ENCODE results near the gene TCF7L1. TPM values are rescaled to one million over a fixed set of nuclear protein-coding genes. Genes with fewer than 3 reads are reported as not detected.
"Not testable (repeated sequence)": the region's sequence is repeated elsewhere in the genome, so short reads cannot be mapped to it uniquely, and the experiment has no call there.

Gene TCF7L1
- total and polyA plus RNA-seq, 5 donors, result 12.0 to 13.8 (median 12.9) TPM

DNA sequence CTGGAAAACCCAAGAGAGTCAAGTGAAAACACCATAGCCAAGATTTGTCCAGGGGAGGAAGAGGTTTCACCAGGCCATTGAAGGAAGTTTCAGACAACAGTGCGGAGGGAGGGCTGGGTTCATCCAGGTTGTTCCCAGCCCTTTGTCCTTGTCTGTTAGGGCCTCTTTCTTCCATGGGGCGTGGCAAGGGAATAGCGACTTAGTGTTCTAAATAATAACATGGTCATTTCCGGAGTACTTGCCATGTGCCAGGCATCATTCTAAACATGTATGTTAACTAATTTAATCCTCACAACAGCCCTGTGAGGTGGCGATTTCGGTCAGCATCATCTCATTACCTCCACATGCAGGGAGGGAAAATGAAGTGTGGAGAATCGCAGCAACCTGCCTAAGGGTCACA is 77.3 kb downstream of the TCF7L1 start:
- intact Hi-C loops (cut with DNase I), result no loop called here
- 87% methylated on average over 7 of the region's 7 CpGs for WGBS
- Histone ChIP-seq H3K27ac (ENCODE audit: low read length) (no peak overlapping the region), H3K9me3 (ENCODE audit: control insufficient read depth, low read length) (no peaks in the 10 kb centered on the region), H3K27me3 (ENCODE audit: control insufficient read depth, insufficient read depth) (no peaks in the 10 kb centered on the region), H3K4me3 (ENCODE audit: low read length) (no peak overlapping the region), H3K4me1 (ENCODE audit: control insufficient read depth, insufficient read depth, low read length) (peaks cover 14% of the 10 kb centered on the region)
- ATAC-seq (no peak), DNase-seq (no peak)

DNA sequence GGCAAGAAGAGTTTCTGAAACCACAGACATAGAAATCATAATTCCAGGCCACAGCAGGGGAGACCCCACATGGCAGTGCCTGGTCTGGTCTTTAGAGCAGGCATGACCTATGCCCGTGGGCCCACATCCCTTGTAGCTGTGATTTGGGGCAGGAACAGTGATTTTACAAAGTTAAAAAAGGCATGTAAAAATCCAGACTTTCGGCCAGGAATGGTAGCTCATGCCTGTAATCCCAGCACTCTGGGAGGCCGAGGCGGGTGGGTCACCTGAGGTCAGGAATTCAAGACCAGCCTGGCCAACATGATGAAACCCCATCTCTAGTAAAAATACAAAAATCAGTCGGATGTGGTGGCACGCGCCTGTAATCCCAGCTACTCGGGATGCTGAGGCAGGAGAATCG is 78.4 kb downstream of the TCF7L1 start:
- H3K27me3 ChIP-seq (ENCODE audit: control insufficient read depth, insufficient read depth); H3K4me3 ChIP-seq (ENCODE audit: low read length); ATAC-seq; intact Hi-C loops (cut with DNase I); H3K27ac ChIP-seq (ENCODE audit: low read length); DNase-seq; H3K9me3 ChIP-seq (ENCODE audit: control insufficient read depth, low read length): not testable (repeated sequence)
- 95% methylated on average over 9 of the region's 9 CpGs for WGBS
- H3K4me1 ChIP-seq (ENCODE audit: control insufficient read depth, insufficient read depth, low read length), result peaks cover 17% of the 10 kb centered on the region

DNA sequence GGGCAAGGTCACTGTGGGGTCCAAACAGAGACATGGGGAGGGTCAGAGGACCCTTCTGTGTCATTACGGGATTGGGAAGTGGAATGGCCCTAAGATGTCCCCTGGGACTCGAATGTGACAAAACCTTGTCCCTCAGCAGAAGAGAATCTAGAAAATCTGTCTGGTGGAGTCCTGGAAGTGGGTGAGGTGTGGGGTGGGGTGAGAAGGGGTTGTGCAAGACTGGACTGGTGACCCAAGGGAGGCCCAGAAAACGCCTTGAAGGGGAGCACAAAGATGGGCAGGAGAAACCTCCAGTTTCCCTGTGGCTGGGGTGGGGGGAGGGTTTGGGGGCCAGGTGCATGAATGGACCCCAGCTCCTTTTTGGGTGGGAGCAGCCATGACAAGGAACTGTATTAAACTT is 79.6 kb downstream of the TCF7L1 start:
- Histone ChIP-seq H3K27me3 (ENCODE audit: control insufficient read depth, insufficient read depth) (no peaks in the 10 kb centered on the region), H3K4me3 (ENCODE audit: low read length) (no peak overlapping the region), H3K27ac (ENCODE audit: low read length) (no peak overlapping the region), H3K4me1 (ENCODE audit: control insufficient read depth, insufficient read depth, low read length) (peaks cover 21% of the 10 kb centered on the region), H3K9me3 (ENCODE audit: control insufficient read depth, low read length) (no peaks in the 10 kb centered on the region)
- intact Hi-C loops (cut with DNase I), result no loop called here
- 72% methylated on average over 3 of the region's 3 CpGs for WGBS
- ATAC-seq, result no peak
- no peak for DNase-seq

DNA sequence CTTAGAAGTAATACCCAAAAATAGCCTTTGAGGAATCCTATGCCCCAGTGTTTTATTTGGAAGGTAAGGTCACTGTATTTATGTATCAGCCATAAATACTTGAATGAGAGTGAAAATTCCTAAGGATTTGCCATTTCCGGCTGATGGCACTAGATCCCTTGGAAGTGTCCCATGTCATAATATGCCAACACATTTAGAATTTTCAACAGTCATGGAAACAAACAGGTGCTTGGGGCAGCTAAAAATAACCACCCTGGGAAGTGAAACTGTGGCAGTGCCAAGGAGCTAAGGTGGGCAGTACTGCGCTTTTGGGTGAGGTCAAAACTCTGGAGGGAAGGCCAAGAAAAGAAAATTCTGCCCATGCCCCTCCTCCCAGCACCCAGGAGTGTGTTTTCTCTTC is 80.2 kb downstream of the TCF7L1 start:
- ATAC-seq, result no peak
- H3K4me1 ChIP-seq (ENCODE audit: control insufficient read depth, insufficient read depth, low read length), result peaks cover 21% of the 10 kb centered on the region

DNA sequence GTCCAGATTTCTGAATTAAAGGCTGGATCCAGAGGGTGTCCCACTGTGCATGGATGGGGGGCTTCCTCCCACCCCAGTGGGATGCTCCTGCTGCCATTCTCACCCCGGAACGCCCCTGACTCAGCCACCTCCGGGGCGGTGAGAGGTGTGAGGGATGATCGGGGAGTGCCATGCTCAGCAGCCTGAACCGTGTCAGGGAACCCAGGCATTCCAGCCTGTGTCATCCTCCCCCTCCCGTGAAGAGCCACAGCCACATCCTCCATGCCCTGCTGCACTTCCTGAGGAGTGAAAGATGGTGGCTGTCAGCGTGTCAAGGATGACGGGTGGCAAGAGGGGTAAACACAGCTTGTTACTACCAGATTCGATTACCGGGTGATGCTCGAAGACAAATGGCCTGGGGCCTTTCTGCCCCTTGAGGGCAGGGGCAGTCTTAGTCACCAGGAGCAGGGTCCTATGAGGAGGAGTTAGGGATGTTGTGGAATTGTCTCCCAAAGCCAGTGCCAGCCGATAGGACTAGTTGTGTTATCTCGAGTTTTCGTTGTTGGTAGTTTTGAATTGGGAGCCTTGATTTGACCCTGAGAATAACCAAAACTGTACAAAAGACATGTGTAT is 80.8 kb downstream of the TCF7L1 start:
- no peak for DNase-seq
- H3K4me1 ChIP-seq (ENCODE audit: control insufficient read depth, insufficient read depth, low read length), result peaks cover 21% of the 10 kb centered on the region

More for the DNA sequence above, 80.2 kb downstream of the TCF7L1 start:
- no peak for DNase-seq
- 73% methylated on average over 2 of the region's 2 CpGs for WGBS
- Histone ChIP-seq H3K4me3 (ENCODE audit: low read length) (no peak overlapping the region), H3K27me3 (ENCODE audit: control insufficient read depth, insufficient read depth) (no peaks in the 10 kb centered on the region), H3K9me3 (ENCODE audit: control insufficient read depth, low read length) (no peaks in the 10 kb centered on the region), H3K27ac (ENCODE audit: low read length) (no peak overlapping the region)
- intact Hi-C loops (cut with DNase I), result no loop called here

DNA sequence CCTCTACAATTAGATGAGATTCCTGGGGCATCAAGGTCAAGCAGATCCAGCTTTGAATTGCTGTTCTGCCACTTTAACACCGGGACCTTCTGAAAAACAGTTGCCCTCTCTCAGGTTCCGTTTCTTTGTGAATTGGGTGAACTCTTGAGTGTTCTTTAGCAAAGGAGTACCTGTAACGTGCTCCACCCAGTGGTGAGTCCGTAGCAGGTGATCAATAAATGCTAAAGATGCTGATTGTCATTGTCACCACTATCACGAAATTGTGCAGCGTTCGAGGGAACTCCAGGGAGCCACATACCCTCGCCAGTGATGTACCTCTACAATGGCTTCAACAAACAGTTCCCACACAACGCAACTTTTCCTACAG is 81.9 kb downstream of the TCF7L1 start:
- Histone ChIP-seq H3K4me1 (ENCODE audit: control insufficient read depth, insufficient read depth, low read length) (peaks cover 21% of the 10 kb centered on the region), H3K4me3 (ENCODE audit: low read length) (no peak overlapping the region), H3K27ac (ENCODE audit: low read length) (peak overlapping the region; percentile 30), H3K27me3 (ENCODE audit: control insufficient read depth, insufficient read depth) (no peaks in the 10 kb centered on the region), H3K9me3 (ENCODE audit: control insufficient read depth, low read length) (no peaks in the 10 kb centered on the region)
- no peak for ATAC-seq
- 68% methylated on average over 9 of the region's 9 CpGs for WGBS
- DNase-seq, result no peak
- intact Hi-C loops (cut with DNase I), result no loop called here

More for the DNA sequence above, 80.8 kb downstream of the TCF7L1 start:
- Histone ChIP-seq H3K4me3 (ENCODE audit: low read length) (no peak overlapping the region), H3K9me3 (ENCODE audit: control insufficient read depth, low read length) (no peaks in the 10 kb centered on the region), H3K27me3 (ENCODE audit: control insufficient read depth, insufficient read depth) (no peaks in the 10 kb centered on the region), H3K27ac (ENCODE audit: low read length) (no peak overlapping the region)
- 77% methylated on average over 15 of the region's 15 CpGs for WGBS
- intact Hi-C loops (cut with DNase I), result no loop called here
- no peak for ATAC-seq

DNA sequence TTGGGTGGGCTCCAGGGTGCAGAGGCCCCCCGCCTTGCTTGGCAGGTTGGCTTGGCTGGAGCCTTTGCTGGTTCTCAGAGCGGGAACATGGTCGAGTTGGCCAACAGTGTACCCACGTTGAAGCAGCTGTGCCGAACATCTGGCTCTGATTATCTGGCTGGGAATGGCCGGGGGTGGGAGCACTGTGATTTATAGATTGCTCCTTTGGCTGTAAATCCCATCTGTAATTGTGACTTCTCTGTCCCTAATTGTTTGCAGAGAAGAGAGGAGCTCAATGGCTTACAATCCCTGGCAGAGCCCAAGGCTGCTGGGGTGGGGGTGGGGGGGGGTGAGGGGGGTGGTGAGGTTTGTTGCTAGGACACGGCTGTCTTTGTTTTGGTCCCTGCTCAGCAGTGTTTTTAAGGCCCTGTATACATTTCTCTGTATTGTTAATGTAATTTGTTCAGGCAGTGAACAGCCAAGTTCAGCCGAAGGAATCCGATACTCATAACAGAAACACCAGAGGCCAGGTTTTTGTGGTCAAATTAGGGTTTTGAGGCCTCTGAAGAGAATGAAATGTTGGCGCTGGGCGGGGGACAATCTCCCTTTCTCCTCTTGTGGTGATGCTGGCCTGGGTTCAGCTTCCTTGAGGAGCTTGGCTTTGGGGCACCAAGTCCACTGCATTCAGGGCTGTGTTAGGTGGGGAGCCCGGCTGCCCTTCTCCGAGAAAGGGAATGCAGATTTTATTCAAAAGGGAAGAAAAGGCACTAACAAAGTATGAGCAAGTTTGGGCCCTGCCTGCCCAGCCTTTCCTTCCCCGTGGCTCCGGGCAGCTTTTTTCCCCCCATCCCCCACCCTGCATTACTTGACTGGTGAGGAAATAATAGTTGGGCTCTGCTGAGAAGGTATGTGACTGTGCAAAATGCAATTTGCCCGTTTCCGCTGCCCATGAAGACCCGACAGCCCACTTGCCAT is 82.5 kb downstream of the TCF7L1 start:
- H3K9me3 ChIP-seq (ENCODE audit: control insufficient read depth, low read length), result no peaks in the 10 kb centered on the region
- no peak overlapping the region for H3K4me3 ChIP-seq (ENCODE audit: low read length)
- peak; percentile 48 to 49 for ATAC-seq
- peak in 2 of 3 donors; percentile 30 to 66 for DNase-seq
- peak overlapping the region; percentile 30 for H3K27ac ChIP-seq (ENCODE audit: low read length)
- no peaks in the 10 kb centered on the region for H3K27me3 ChIP-seq (ENCODE audit: control insufficient read depth, insufficient read depth)
- peaks cover 22% of the 10 kb centered on the region for H3K4me1 ChIP-seq (ENCODE audit: control insufficient read depth, insufficient read depth, low read length)
- WGBS, result 48% methylated on average over 18 of the region's 18 CpGs
- intact Hi-C loops (cut with DNase I), result no loop called here

DNA sequence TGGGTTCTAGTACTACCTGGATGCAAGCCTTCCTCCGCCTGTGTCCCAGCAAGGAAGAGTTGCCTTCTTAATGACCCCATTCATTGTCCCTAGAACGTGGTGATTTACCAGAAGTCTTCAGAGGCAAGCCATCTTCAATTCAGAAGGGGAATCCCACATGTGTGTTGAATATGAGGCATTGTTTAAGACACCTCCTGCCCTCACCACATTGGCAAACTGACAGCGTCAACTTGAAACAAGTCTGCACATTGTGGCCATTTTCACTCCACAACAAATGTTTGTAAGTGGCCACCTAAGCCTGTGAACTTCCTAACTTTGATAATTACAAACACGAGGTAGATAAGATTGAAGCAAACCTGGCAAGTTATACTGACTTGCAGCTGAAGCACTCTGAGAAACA is 83.7 kb downstream of the TCF7L1 start:
- Histone ChIP-seq H3K4me1 (ENCODE audit: control insufficient read depth, insufficient read depth, low read length) (peaks cover 22% of the 10 kb centered on the region), H3K4me3 (ENCODE audit: low read length) (no peak overlapping the region), H3K9me3 (ENCODE audit: control insufficient read depth, low read length) (no peaks in the 10 kb centered on the region), H3K27me3 (ENCODE audit: control insufficient read depth, insufficient read depth) (no peaks in the 10 kb centered on the region), H3K27ac (ENCODE audit: low read length) (no peak overlapping the region)
- ATAC-seq (no peak), DNase-seq (no peak)
- intact Hi-C loops (cut with DNase I), result no loop called here
- 57% methylated on average over 4 of the region's 4 CpGs for WGBS

DNA sequence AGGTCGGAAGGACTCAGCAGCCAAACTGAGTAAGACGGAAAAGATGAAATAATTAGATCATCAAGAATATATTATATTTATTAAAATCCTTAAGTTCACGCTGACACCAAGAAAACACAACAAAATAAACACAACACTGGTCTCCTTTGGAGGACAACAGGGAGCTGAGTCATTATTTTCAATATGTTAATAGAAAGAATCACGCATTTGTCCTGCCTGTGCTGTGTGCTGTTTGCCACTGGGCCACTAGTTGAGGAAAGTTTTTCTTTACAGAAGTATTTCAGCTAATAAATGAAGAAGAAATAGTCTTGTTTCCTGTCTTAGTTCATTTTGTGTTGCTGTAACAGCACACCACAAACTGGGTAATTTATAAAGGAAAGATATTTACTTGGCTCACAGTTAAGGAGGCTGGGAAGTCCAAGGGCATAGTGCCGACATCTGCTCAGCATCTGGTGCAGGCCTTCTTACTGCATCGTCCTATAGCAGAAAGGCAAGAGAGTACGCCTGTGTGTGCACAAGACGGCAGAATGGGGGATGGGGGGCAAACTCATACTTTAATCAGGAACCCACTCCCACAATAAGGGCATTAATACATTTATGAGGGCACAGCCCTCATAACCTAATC is 88.0 kb downstream of the TCF7L1 start:
- ATAC-seq, result peak in 1 of 2 donors; percentile 77

DNA sequence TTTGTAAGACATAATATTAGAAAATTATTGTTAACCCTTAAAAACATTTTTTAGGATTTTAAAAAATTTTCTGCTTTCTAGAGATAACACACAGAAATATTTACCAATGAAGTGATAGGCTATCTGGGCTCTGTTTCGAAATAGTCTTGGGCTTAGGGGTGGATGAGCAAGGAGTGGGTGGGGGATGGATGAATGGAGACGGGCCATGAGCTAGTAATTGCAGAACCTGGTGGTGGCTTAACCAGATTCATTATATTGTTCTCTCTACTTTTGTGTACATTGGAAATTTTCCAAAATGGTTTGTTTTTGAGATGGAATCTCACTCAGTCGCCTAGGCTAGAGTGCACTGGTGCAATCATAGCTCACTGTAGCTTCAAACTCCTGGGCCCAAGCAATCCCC is 89.6 kb downstream of the TCF7L1 start:
- Histone ChIP-seq H3K4me3 (ENCODE audit: low read length) (no peak overlapping the region), H3K4me1 (ENCODE audit: control insufficient read depth, insufficient read depth, low read length) (peaks cover 3% of the 10 kb centered on the region), H3K27ac (ENCODE audit: low read length) (no peak overlapping the region), H3K9me3 (ENCODE audit: control insufficient read depth, low read length) (no peaks in the 10 kb centered on the region), H3K27me3 (ENCODE audit: control insufficient read depth, insufficient read depth) (no peaks in the 10 kb centered on the region)
- DNase-seq, result peak in 1 of 3 donors; percentile 14
- ATAC-seq, result peak; percentile 53 to 56
- WGBS, result 47% methylated on average over 3 of the region's 3 CpGs
- intact Hi-C loops (cut with DNase I), result no loop called here

More for the DNA sequence above, 88.0 kb downstream of the TCF7L1 start:
- Histone ChIP-seq H3K4me1 (ENCODE audit: control insufficient read depth, insufficient read depth, low read length) (peaks cover 7% of the 10 kb centered on the region), H3K4me3 (ENCODE audit: low read length) (no peak overlapping the region), H3K9me3 (ENCODE audit: control insufficient read depth, low read length) (no peaks in the 10 kb centered on the region), H3K27ac (ENCODE audit: low read length) (no peak overlapping the region), H3K27me3 (ENCODE audit: control insufficient read depth, insufficient read depth) (no peaks in the 10 kb centered on the region)
- DNase-seq, result peak in 1 of 3 donors; percentile 79
- intact Hi-C loops (cut with DNase I), result no loop called here
- WGBS, result 78% methylated on average over 8 of the region's 8 CpGs

DNA sequence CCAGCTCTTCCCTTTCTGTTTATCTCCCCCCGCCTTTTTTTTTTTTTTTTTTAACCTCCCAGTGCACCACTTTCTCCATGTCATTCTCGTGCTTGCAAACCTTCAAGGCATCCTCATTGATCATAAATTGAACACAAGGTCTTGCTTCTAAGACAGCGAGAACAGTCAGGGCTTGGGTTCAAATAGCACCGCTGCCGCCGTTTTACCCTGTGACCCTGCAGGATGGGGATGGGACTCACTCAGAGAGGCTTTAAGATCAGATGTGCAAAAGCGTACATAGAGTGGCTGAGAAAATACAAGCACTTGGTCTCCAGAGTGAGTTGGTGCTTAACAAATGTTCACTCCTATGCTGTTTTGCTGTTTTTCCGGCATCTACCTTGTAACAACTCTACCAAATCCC is 93.6 kb downstream of the TCF7L1 start:
- 90% methylated on average over 8 of the region's 8 CpGs for WGBS
- H3K9me3 ChIP-seq (ENCODE audit: control insufficient read depth, low read length), result no peaks in the 10 kb centered on the region

More for the DNA sequence above, 93.6 kb downstream of the TCF7L1 start:
- peaks cover 3% of the 10 kb centered on the region for H3K4me1 ChIP-seq (ENCODE audit: control insufficient read depth, insufficient read depth, low read length)
- H3K4me3 ChIP-seq (ENCODE audit: low read length), result no peak overlapping the region
- intact Hi-C loops (cut with DNase I), result no loop called here
- no peaks in the 10 kb centered on the region for H3K27me3 ChIP-seq (ENCODE audit: control insufficient read depth, insufficient read depth)
- ATAC-seq (no peak), DNase-seq (no peak)
- H3K27ac ChIP-seq (ENCODE audit: low read length), result no peak overlapping the region

Measured in right cardiac atrium (tissue), 5 donors.